Activated T-helper 2 cell treated with anti-CD3 and anti-CD28 coated beads, Interferon-gamma antibody, Interleukin-2, Interleukin-4, amounts not matched to agents 10 μg/mL and 5 μg/mL and 100 μg/mL, durations not matched to agents 14 hours and 24 hours and 36 hours (primary cell): ENCODE measurements around the gene UBL4B. TPM values are rescaled to one million over a fixed set of nuclear protein-coding genes. Genes with fewer than 3 reads are reported as not detected.

Experiments
- DNase-seq: peaks from one replicate; pipeline ENCODE4 v3.0.0; 2021; ENCODE audit warnings: low spot score
- H3K27ac Mint-ChIP-seq: one replicate; pipeline ENCODE4 v1.8.0; 2021; ENCODE audit warnings: mixed read lengths
- H3K27me3 Mint-ChIP-seq: one replicate; pipeline ENCODE4 v1.8.0; 2021; ENCODE audit warnings: low read depth, mixed read lengths
- H3K36me3 Mint-ChIP-seq: one replicate; pipeline ENCODE4 v1.8.0; 2021; ENCODE audit warnings: low read depth, mixed read lengths
- H3K4me1 Mint-ChIP-seq: one replicate; pipeline ENCODE4 v1.8.0; 2021; ENCODE audit warnings: low read depth, mixed read lengths
- H3K4me3 Mint-ChIP-seq: one replicate; pipeline ENCODE4 v1.8.0; 2021; ENCODE audit warnings: low read depth, mild to moderate bottlenecking, moderate library complexity, mixed read lengths
- H3K9me3 Mint-ChIP-seq: one replicate; pipeline ENCODE4 v1.8.0; 2021; ENCODE audit warnings: mixed read lengths
- intact Hi-C: fragments of 100-400 bp; cut with micrococcal nuclease; formaldehyde crosslinking; loops from one replicate; pipeline ENCODE4 v1.15.1; 2023
- total RNA-seq: library from RNA; stranded (reverse); gene quantifications from 2 replicates; pipeline ENCODE4 v1.2.3, GENCODE V29; 2022

Gene UBL4B
- total RNA-seq, 1 donor from 2014 or later: not detected

DNA sequence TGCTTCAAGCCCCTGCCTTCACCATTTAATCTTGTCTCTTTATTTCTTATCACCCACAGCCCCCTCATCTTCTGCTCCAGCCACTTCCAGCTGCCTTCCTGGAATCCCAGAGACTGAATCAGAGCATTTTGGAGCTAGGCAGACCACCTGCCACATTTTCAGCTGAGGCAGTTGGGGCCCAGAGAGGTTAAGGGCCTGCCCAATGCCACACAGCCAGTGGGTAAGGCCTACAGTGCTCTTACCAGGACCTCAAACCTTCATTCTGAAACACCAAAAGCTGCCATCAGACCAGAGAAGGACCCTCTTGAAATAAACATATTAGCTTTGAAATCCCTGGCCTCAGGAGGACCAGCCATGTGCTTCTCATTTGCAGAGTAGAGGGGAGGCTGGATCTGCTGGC is 20.4 kb downstream of the UBL4B start:
- Mint-ChIP-seq H3K36me3 (no peaks in the 10 kb centered on the region), H3K4me1 (peaks cover 5% of the 10 kb centered on the region), H3K9me3 (no peaks in the 10 kb centered on the region), H3K27me3 (peaks cover 53% of the 10 kb centered on the region), H3K27ac (no peak overlapping the region), H3K4me3 (no peak overlapping the region)
- intact Hi-C loops: no loop called here
- DNase-seq: no peak

DNA sequence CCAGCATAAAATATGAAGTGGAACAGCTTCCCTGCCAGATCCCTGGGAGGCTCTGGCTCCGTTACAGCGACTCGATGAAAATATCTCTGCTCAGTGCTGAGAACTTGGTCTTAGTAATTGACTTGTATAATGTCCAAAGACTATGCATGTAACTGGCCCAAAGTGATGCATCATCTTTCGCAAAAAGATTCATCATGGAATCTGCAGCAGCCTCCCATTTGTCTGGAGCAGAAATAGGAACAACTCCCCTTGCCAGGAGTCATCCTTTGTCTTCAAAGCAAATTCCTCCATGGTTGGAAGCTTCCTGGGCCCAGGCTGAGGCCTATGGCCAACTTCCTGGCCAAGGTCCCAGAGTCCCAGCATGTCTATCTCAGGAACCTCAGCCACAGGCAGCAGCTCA is 21.2 kb downstream of the UBL4B start:
- no peaks in the 10 kb centered on the region for H3K9me3 Mint-ChIP-seq
- H3K4me1 Mint-ChIP-seq: peaks cover 5% of the 10 kb centered on the region
- DNase-seq: no peak
- intact Hi-C loops: no loop called here
- no peak overlapping the region for H3K4me3 Mint-ChIP-seq
- H3K27me3 Mint-ChIP-seq: peaks cover 56% of the 10 kb centered on the region
- no peaks in the 10 kb centered on the region for H3K36me3 Mint-ChIP-seq
- H3K27ac Mint-ChIP-seq: no peak overlapping the region

DNA sequence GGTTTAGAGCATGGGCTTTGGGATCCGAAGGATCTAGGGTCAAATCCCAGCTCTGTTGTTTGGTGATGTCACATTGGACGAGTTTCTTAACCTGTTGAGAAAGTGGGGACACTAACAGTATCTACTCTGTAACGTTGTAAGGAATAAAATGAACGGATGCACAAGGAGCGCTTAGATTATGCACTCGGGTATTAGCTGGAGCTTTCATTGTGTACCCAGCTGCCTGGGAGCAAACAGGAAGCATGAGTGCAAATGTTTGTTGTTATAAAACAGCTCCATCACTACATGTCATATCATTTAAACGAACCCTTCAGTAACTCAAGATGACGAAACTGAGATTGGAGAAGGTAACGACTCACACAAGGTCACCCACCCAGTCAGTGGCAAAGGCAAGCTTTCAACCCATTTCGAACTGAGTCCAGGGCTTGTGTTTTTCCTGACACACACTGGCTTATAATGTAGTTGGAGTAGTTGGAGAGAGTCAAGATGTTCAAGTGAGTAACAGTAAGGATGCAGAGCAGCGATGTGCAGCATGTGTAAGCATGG is 21.9 kb downstream of the UBL4B start:
- Mint-ChIP-seq H3K27ac (no peak overlapping the region), H3K36me3 (no peaks in the 10 kb centered on the region), H3K27me3 (peaks cover 56% of the 10 kb centered on the region), H3K4me1 (peaks cover 5% of the 10 kb centered on the region), H3K9me3 (no peaks in the 10 kb centered on the region), H3K4me3 (no peak overlapping the region)
- intact Hi-C loops: no loop called here
- no peak for DNase-seq

DNA sequence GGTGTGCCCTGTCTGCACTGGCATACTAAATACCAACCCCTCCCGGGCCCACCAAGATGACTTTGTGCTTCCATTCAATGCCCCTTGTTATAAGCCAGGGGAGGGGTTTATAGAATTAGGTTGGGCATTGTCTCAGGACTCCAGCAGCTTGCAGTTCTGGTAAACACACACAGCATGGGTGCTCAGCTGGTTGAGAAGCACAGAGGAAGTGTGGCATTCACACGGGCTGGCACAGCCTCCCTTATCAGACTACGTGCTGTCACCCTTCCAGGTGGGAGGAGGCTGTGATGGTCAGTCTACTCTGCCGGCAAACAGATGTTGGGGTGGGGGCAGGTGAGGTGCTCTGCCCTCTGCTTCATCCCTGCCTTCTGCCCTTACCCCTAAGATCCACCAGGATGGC is 23.0 kb downstream of the UBL4B start:
- Mint-ChIP-seq H3K27me3 (peaks cover 54% of the 10 kb centered on the region), H3K4me3 (no peak overlapping the region), H3K4me1 (peaks cover 5% of the 10 kb centered on the region), H3K36me3 (no peaks in the 10 kb centered on the region), H3K27ac (no peak overlapping the region), H3K9me3 (no peaks in the 10 kb centered on the region)
- intact Hi-C loops: no loop called here
- no peak for DNase-seq

DNA sequence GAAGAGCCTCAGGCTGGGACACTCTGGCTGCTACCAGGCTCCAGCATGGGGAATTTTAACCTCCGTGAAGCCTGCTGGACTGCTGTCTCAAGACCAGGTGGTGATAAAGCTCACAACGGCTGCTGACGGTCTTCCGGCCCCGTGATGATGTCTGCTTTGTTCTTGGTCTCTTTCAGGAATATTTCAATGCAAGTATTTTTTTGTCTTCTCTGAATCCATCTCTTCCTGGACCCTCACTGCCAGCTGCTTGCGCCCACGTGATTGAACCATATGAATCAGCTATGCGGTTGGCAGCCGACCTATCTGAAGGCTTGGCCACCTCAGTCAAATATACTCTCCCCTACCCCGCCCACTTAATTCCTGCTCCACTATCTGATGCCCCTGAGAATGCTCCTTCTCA is 23.4 kb downstream of the UBL4B start:
- H3K4me3 Mint-ChIP-seq: no peak overlapping the region
- peaks cover 52% of the 10 kb centered on the region for H3K27me3 Mint-ChIP-seq
- H3K9me3 Mint-ChIP-seq: no peaks in the 10 kb centered on the region
- intact Hi-C loops: no loop called here
- no peak overlapping the region for H3K27ac Mint-ChIP-seq
- peaks cover 5% of the 10 kb centered on the region for H3K4me1 Mint-ChIP-seq
- no peak for DNase-seq
- no peaks in the 10 kb centered on the region for H3K36me3 Mint-ChIP-seq

DNA sequence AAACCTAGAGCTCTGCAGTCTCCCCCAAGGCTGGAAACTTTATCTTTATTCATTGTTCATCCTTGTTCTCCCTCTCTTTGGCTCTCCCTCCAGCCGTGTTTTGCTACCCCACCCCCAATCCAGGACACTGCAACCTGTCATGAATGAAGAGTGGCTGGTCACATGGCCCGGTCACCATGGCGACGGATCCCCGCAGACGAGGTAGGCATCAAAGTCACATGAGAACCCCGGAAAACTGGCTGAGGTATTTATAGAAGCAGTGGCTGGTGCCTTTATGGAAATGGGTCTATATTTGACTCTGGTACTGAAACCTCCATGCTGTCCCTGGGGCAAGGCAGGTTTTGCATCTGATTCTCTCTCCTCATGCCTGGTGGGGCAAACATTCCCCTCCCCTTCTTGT is 24.7 kb downstream of the UBL4B start:
- intact Hi-C loops: no loop called here
- peak; percentile 14 for DNase-seq
- no peaks in the 10 kb centered on the region for H3K9me3 Mint-ChIP-seq
- H3K4me3 Mint-ChIP-seq: no peak overlapping the region
- H3K4me1 Mint-ChIP-seq: peaks cover 5% of the 10 kb centered on the region
- no peaks in the 10 kb centered on the region for H3K36me3 Mint-ChIP-seq
- no peak overlapping the region for H3K27ac Mint-ChIP-seq
- H3K27me3 Mint-ChIP-seq: peaks cover 48% of the 10 kb centered on the region

DNA sequence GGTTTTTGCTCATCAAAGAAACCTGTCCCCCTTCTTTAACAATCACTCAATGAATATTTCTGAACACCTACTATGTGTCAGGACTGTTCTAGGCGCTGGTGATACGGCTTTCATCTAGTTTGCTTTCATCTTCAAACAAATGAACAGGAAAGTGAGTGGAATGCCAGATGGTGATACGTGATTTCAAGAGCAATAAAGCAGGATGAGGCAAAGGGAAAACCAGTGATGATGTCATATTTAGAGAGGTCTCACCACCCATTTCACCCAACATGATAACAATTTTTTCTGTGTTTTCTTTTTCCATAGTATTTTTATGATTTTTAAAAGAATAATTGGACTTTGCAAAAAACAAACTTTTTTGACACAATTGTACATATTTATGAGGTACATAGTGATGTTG is 26.7 kb downstream of the UBL4B start:
- no peaks in the 10 kb centered on the region for H3K36me3 Mint-ChIP-seq
- H3K4me1 Mint-ChIP-seq: peaks cover 5% of the 10 kb centered on the region
- H3K27ac Mint-ChIP-seq: no peak overlapping the region
- intact Hi-C loops: no loop called here
- DNase-seq: no peak
- no peak overlapping the region for H3K4me3 Mint-ChIP-seq
- no peaks in the 10 kb centered on the region for H3K9me3 Mint-ChIP-seq
- peaks cover 47% of the 10 kb centered on the region for H3K27me3 Mint-ChIP-seq

DNA sequence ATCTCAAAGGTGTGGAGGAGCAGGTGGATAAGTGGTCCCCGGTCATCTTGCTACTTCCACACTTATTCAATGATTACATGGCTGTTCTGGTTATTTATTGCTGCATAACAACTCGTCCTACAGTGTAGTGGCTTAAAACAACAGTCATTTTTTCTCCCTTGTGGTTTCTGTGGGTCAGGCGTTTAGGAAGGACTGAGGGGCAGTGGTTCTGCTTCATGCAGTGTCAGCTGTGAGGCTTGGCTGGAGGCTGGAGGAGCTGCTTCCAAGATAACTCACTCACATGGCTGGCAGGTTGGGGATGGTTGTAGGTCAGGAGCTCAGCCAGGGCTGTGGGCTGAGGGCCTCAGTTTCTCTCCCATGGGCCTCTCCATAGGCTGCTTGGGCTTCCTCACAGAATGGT is 32.1 kb downstream of the UBL4B start:
- no peaks in the 10 kb centered on the region for H3K4me1 Mint-ChIP-seq
- H3K9me3 Mint-ChIP-seq: no peaks in the 10 kb centered on the region
- no peak overlapping the region for H3K27ac Mint-ChIP-seq
- intact Hi-C loops: no loop called here
- no peaks in the 10 kb centered on the region for H3K36me3 Mint-ChIP-seq
- peaks cover 25% of the 10 kb centered on the region for H3K27me3 Mint-ChIP-seq
- H3K4me3 Mint-ChIP-seq: no peak overlapping the region
- no peak for DNase-seq

DNA sequence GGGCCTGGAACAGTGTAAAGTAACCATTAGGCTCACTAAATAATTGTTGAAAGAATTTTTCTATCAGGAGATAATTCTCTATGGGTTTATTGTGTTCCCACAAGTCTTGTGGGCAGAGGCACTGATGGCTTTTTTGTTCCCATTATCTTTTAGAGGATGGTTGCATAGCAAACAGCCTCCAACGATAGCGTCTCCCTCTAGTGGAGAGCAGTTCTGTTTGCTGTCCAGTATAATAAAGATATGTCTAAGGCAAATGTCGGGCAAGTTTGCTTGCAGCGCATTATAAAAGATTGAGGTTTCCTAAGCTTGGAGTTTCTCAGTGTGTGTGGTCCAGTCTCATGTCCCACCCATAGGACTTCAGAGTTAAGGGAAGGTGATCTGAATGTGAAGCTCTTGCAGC is 36.7 kb downstream of the UBL4B start:
- no peak overlapping the region for H3K27ac Mint-ChIP-seq
- H3K4me1 Mint-ChIP-seq: peaks cover 2% of the 10 kb centered on the region
- H3K27me3 Mint-ChIP-seq: peaks cover 39% of the 10 kb centered on the region
- no peaks in the 10 kb centered on the region for H3K36me3 Mint-ChIP-seq
- intact Hi-C loops: no loop called here
- no peaks in the 10 kb centered on the region for H3K9me3 Mint-ChIP-seq
- no peak for DNase-seq
- H3K4me3 Mint-ChIP-seq: no peak overlapping the region

DNA sequence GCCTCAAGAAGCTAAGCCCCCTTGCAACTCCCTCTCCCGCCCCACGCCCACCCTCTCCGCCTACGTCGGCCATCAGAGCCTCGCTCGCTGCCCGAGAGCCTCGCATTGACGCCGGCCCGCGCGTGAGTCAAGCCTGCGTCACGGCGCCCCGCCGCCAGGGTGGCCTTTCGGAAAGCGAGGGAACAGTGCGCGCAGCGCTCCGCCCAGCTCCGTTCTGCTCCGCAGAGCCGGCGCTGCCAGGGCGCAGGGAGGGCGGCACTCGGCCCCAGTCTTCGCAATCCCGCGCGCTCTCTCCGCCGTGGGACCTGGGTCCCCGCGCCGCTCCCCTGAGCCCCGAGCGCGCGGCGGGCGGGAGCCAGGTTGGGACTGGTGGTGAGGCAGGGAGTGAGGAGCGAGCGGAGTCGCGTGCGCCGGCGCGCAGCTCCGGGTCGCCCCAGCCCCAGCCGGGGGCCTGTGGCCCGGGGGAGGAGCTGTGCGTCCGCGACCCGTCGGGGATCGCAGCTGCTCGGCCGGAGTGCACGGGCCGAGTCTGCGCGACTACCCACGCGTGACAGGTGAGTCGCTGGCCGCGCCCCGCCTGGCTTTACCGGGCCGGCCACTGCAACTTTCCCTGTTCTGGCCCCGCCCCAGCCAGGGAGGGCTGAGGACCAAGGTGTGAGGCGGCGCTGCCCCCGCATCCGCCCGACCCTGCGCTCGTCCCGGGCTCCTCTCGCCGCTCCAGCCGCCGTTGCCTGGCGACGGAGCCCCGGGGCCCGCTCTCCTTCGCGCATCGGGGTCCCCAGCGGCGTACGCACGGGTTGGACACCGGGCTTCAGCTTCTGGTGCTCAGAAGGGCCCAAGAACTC is 38.3 kb downstream of the UBL4B start, which contains the start of gene SLC6A17:
Gene SLC6A17 (plus strand): TSS at position 165 of the 845 bp plus-strand sequence. CDS start 16,436 bp downstream, outside the sequence.
- peaks cover 41% of the 10 kb centered on the region for H3K27me3 Mint-ChIP-seq
- no peaks in the 10 kb centered on the region for H3K9me3 Mint-ChIP-seq
- H3K4me1 Mint-ChIP-seq: peaks cover 2% of the 10 kb centered on the region
- no peaks in the 10 kb centered on the region for H3K36me3 Mint-ChIP-seq
- intact Hi-C loops: no loop called here
- DNase-seq: no peak
- H3K4me3 Mint-ChIP-seq: peak within 1 kb of the TSS; percentile 16
- no peak within 1 kb of the TSS for H3K27ac Mint-ChIP-seq

DNA sequence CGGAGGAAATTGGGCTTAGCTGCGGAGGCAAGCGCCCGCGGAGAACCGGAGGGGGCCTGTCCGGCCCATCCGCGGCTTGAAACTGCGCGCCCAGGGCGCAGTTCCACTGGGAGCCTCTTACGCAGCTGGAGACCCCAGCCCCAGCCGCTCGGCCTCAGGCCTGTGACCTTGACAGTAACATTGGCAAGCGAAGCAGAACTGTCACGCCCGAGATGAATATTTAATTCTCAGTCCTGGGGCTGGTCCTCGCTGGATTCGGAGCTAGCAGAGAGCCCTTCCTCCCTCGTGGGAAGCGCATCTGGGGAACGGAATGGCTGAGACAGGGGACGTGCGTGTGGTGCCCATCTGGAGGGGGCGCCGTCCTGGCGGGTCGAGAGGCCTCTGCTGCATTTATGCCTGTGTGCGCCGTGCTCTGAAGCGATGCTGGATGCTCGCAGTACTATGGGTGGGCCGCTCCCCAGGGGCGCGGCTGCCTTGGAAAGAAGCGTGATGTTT is 39.0 kb downstream of the UBL4B start:
- DNase-seq: no peak
- Mint-ChIP-seq H3K27me3 (peaks cover 41% of the 10 kb centered on the region), H3K36me3 (no peaks in the 10 kb centered on the region), H3K27ac (no peak overlapping the region), H3K9me3 (no peaks in the 10 kb centered on the region), H3K4me1 (peaks cover 2% of the 10 kb centered on the region), H3K4me3 (no peak overlapping the region)
- intact Hi-C loops: no loop called here

DNA sequence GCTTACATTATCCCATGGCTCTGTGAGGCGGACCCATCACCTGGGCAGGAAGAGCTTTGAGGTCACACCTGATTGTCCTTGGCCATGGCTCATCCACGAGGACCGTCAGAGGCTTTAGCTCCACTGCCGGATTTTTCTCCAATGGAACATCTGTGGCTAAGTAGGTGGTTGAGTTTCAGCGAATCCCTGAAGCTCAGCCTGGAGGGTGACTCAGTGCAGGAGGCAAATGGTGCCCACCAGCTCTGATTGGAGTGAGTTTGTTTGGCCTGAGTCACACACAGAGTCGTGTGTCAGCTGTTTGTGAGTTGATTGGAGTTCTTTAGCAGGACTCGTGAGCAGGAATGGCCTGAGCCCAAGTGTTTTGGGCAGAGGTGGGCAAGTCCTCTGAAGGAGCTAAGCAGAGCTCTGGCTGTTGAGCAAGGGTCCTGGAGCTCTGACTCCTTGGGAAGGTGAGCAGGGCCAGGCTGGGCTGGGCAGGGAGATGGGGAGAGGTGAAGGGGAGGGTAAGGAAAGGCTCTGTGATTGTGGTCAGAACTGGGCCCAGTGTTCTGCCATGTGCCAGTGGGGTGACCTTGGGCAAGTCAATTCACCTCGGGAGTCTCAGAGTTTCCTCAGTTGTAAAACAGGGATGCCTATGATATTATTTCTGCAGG is 40.0 kb downstream of the UBL4B start:
- H3K27me3 Mint-ChIP-seq: peaks cover 46% of the 10 kb centered on the region
- H3K27ac Mint-ChIP-seq: no peak overlapping the region
- no peaks in the 10 kb centered on the region for H3K36me3 Mint-ChIP-seq
- no peak for DNase-seq
- peaks cover 2% of the 10 kb centered on the region for H3K4me1 Mint-ChIP-seq
- intact Hi-C loops: no loop called here
- H3K9me3 Mint-ChIP-seq: no peaks in the 10 kb centered on the region
- no peak overlapping the region for H3K4me3 Mint-ChIP-seq

DNA sequence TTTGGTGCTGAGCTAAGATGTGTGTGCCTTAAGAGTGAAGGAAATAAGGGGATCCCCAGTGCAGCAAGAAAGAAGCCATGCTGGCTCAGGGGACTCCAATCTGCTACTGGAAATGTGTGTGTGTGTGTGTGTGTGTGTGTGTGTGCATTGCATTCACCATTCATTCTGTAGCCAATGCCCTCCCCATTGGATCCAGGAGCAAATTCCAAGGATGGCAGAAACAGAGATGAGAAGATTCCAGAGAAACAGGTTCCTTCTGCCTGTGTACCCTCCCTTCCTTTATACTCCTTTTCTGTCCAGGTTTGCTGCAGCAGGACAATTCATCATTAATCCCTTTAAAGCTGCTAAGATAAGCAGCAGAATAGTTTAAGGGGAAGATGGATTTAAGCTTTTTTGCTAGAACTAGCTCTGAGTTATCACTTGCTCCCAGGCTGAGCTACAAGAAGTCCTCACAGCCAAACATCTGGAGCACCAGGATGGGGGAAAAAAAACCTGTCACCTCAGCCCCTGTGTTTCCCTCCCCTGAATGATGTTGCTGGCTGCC is 41.2 kb downstream of the UBL4B start:
- no peaks in the 10 kb centered on the region for H3K9me3 Mint-ChIP-seq
- no peak overlapping the region for H3K27ac Mint-ChIP-seq
- H3K27me3 Mint-ChIP-seq: peaks cover 48% of the 10 kb centered on the region
- DNase-seq: no peak
- no peaks in the 10 kb centered on the region for H3K36me3 Mint-ChIP-seq
- intact Hi-C loops: no loop called here
- peaks cover 2% of the 10 kb centered on the region for H3K4me1 Mint-ChIP-seq
- H3K4me3 Mint-ChIP-seq: no peak overlapping the region
